PFSK-1 (cell line): ENCODE measurements around the gene OPN5.

Experiments used
- POLR2AphosphoS5 ChIP-seq: IDR thresholded peaks from 2 replicates; pipeline ENCODE4 v1.6.1; 2012; ENCODE audit warnings: low read depth, mild to moderate bottlenecking, control low read depth, low read length, moderate library complexity
- TAF1 ChIP-seq: IDR thresholded peaks from 2 replicates; pipeline ENCODE4 v1.6.1; 2012; ENCODE audit warnings: low read length, control low read depth, borderline replicate concordance; ENCODE audit not compliant: insufficient read depth
- TF ChIP-seq, protein P1 (sequence below), 2 experiments: IDR thresholded peaks; 2 replicates each; pipeline versions ENCODE4 v1.6.1 to v1.8.0; 2011 to 2012; ENCODE audit warnings: low read depth in 2 of 2, low read length in 2 of 2, control low read depth in 1 of 2, inconsistent platforms in 1 of 2, mild to moderate bottlenecking in 1 of 2, moderate library complexity in 1 of 2; ENCODE audit not compliant: insufficient read depth in 1 of 2

- TF ChIP-seq, protein P1, sequence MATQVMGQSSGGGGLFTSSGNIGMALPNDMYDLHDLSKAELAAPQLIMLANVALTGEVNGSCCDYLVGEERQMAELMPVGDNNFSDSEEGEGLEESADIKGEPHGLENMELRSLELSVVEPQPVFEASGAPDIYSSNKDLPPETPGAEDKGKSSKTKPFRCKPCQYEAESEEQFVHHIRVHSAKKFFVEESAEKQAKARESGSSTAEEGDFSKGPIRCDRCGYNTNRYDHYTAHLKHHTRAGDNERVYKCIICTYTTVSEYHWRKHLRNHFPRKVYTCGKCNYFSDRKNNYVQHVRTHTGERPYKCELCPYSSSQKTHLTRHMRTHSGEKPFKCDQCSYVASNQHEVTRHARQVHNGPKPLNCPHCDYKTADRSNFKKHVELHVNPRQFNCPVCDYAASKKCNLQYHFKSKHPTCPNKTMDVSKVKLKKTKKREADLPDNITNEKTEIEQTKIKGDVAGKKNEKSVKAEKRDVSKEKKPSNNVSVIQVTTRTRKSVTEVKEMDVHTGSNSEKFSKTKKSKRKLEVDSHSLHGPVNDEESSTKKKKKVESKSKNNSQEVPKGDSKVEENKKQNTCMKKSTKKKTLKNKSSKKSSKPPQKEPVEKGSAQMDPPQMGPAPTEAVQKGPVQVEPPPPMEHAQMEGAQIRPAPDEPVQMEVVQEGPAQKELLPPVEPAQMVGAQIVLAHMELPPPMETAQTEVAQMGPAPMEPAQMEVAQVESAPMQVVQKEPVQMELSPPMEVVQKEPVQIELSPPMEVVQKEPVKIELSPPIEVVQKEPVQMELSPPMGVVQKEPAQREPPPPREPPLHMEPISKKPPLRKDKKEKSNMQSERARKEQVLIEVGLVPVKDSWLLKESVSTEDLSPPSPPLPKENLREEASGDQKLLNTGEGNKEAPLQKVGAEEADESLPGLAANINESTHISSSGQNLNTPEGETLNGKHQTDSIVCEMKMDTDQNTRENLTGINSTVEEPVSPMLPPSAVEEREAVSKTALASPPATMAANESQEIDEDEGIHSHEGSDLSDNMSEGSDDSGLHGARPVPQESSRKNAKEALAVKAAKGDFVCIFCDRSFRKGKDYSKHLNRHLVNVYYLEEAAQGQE (IDR thresholded peaks at IDR 0.05; ENCODE audit: insufficient read depth in 1 of 2, low read depth in 2 of 2, low read length in 2 of 2) = no peak
- TF ChIP-seq TAF1 (no peak), POLR2AphosphoS5 (no peak)
Measured at GRCh38 chr6:47846752-47847151, 64.9 kb downstream of the OPN5 start.
